Left forelimb (tissue), 1 donor: ENCODE data around the gene PLXNB3.

Experiments used
- DNase-seq: peaks from one replicate; pipeline ENCODE4 v3.0.0-alpha.2; 2018; ENCODE audit warnings: low spot score

Gene PLXNB3

DNA sequence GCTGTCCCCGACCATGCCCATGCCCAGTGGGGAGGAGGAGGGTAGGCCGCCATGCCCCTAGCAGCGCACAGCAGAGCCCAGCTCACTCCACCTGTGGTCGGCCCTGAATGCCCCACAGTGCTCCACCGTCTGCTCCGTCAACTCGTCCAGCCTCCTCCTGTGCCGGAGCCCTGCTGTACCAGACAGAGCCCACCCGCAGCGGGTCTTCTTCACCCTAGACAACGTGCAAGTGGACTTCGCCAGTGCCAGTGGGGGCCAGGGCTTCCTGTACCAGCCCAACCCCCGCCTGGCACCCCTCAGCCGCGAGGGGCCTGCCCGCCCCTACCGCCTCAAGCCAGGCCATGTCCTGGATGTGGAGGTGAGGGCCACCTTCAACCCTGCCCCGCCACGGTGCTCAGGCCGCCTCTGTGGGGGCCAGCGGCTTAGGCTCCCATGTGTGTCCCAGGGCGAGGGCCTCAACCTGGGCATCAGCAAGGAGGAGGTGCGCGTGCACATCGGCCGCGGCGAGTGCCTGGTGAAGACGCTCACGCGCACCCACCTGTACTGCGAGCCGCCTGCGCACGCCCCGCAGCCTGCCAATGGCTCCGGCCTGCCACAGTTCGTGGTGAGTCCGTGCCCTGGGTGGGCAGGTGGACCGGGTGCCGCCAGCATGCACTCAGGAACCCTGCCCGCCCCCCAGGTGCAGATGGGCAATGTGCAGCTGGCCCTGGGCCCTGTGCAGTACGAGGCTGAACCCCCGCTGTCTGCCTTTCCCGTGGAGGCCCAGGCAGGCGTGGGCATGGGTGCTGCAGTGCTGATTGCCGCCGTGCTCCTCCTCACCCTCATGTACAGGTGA lies 9.9 kb downstream of the PLXNB3 start:
- no peak for DNase-seq

DNA sequence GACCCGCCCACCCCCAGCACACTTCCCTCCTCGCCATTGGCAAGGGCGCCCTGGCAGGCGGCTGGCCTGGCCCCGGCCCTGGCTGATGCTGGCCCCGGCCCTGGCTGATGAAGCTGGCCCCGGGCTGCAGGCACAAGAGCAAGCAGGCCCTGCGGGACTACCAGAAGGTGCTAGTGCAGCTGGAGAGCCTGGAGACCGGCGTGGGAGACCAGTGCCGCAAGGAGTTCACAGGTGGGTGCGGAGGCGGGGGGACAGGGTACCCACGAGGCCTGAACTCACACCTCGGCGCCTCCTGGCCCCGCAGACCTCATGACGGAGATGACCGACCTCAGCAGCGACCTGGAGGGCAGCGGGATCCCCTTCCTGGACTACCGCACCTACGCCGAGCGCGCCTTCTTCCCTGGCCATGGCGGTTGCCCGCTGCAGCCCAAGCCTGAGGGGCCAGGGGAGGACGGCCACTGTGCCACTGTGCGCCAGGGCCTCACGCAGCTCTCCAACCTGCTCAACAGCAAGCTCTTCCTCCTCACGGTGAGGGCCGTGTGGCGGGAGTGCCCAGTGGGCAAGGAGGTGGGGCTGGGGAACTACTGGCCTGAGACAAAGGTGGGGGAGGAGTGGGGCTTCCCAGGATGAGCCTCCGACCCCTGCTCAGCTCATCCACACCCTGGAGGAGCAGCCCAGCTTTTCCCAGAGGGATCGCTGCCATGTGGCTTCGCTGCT lies 10.7 kb downstream of the PLXNB3 start:
- no peak for DNase-seq

DNA sequence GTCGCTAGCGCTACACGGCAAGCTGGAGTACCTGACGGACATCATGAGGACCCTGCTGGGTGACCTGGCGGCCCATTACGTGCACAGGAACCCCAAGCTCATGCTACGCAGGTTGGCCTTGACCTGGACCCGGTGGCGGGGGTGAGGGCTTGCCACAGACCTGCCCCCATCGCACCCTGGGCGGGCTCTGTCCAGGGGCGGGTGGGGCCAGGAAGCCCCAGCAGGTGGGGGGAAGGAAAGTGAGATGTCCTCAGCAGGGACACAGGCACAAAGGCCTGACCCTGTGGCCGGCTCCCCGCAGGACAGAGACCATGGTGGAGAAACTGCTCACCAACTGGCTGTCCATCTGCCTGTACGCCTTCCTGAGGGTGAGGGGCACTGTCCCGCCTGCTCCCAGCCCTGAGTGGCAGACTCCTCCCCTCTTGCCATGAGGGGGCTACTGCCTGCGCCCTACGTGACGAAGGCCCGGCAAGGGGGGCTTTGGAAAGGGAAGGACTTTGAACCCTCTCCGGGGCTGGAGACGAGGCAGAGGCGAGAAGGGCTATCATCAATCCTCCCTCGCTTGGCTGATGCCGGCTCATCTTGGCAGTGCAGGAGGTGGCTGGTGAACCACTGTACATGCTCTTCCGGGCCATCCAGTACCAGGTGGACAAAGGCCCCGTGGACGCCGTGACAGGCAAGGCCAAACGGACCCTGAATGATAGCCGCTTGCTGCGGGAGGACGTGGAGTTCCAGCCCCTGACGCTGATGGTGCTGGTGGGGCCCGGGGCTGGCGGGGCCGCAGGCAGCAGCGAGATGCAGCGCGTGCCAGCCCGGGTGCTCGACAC lies 11.5 kb downstream of the PLXNB3 start:
- DNase-seq = no peak

DNA sequence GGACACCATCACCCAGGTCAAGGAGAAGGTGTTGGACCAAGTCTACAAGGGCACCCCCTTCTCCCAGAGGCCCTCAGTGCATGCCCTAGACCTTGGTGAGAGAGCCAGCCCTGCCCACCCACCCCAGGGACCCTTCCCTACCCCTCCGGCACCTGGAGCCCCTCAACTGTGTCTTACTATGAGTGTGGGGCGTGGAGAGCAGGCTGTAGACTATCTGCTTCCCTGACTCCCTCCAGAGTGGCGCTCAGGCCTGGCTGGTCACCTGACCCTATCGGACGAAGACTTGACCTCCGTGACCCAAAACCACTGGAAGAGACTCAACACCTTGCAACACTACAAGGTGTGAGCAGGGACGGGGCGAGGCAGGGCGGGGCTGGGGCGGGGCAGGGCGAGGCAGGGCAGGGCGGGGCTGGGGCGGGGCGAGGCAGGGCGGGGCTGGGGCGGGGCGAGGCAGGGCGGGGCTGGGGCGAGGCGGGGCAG lies 12.1 kb downstream of the PLXNB3 start:
- no peak for DNase-seq

DNA sequence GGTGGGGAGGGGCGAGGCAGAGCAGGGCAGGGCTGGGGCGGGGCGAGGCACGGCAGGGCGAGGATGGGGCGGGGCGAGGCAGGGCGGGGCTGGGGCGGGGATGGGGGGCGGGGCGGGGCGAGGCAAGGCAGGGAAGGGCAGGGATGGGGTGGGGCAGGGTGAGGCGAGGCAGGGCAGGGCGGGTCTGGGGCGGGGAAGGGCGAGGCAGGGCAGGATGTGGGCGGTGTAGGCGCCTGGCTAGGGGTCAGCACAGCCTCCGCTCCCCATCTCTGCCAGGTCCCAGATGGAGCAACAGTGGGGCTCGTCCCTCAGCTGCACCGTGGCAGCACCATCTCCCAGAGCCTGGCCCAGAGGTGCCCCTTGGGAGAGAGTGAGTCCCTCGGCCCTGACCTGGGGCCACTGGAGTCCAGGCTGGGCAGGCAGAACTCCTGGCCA lies 12.6 kb downstream of the PLXNB3 start:
- DNase-seq = no peak

DNA sequence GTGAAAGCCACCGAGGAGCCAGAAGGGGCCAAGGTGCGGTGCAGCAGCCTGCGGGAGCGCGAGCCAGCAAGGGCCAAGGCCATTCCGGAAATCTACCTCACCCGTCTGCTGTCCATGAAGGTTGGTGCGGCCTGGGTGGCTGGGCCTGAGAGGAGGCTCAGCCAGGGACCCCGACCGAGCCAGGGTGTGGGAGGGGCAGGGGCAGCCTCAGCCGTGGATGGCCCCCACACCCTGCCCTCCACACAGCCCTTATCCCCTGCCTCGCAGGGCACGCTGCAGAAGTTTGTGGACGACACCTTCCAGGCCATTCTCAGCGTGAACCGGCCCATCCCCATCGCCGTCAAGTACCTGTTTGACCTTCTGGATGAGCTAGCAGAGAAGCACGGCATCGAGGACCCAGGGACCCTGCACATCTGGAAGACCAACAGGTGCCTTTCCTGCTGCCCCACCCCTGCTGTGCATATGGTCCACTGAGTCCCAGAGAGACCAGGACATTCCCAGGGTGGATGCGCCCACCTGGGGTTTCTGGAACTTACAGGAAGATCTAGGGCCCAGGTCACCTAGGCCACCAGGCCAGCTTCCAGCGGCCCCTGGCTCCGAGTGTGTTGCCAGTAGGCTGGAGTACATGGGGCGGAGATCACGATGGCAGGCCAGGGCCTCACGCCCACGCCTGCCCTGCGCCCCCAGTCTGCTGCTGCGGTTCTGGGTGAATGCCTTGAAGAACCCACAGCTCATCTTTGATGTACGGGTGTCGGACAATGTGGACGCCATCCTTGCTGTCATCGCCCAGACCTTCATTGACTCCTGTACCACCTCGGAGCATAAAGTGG lies 13.4 kb downstream of the PLXNB3 start:
- no peak for DNase-seq

DNA sequence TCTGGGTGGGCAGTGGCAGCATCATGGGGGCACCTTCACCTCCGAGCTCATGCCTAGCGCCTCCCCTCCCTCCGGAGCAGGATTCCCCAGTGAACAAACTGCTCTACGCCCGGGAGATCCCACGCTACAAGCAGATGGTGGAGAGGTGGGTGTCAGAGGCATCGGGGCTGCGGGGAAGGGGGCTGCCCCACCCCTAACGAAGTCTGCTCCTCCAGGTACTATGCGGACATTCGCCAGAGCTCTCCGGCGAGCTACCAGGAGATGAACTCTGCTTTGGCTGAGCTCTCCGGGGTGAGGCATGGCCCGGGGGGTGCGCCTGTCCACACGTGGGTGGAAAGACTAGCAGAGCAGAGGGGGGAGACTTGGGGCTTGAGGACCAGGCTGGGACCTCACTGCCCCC lies 14.1 kb downstream of the PLXNB3 start:
- DNase-seq = no peak

DNA sequence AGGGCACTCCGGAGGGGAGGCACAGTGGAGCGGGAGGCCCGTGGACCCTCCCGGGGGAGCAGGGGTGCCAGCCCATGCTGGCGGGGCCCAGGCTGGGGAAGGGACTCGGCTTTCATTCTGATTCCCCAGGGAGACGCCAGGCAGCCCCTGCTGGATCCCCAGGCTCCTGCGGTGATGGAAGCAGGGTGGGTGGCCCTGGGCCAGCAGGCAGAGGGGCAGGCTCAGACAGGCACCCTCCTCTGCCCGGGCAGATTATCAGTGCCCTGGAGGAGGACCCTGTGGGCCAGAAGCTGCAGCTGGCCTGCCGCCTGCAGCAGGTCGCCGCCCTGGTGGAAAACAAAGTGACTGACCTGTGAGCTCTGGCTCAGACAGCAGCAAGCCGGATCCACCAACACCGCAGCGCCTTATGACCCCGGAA lies 14.6 kb downstream of the PLXNB3 start:
- no peak for DNase-seq

DNA sequence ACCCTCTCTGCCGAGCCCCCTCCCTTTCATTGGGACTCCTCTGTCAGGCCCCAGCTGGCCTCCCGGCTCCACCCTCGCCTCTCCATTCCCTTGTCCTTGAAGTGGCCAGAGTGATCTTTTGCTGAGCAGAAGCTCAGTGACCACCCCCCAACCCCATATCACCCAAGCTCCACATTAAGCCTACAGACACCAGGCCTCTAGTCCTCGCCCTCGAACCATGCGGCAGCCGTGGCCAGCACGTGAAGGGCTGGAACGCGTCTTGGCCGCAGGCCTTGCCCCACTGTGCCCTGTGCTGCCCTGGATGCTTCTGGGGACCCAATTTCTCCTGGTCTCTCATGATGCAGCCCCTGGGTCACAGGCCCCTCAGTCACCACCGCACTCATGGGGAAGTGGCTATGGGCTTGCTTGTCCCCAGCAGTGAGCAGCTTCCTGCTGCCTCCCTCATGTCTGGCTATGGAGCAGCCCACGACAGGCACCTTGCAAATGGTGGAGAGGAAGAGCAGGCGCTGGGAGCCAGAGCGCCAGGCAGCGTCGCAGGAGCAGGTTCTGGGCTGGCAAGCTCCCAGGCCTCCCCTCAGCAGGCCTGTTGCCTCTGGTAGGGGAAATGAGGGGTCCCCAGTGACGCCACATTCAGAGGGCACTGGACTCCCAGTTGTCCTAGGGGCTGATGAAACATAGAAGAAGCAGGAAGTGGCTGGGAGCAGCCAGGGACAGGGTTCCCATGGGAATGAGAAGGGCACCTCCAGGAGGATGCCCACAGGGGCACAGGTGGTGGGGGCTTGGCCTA lies 16.0 kb downstream of the PLXNB3 start:
- DNase-seq = no peak

DNA sequence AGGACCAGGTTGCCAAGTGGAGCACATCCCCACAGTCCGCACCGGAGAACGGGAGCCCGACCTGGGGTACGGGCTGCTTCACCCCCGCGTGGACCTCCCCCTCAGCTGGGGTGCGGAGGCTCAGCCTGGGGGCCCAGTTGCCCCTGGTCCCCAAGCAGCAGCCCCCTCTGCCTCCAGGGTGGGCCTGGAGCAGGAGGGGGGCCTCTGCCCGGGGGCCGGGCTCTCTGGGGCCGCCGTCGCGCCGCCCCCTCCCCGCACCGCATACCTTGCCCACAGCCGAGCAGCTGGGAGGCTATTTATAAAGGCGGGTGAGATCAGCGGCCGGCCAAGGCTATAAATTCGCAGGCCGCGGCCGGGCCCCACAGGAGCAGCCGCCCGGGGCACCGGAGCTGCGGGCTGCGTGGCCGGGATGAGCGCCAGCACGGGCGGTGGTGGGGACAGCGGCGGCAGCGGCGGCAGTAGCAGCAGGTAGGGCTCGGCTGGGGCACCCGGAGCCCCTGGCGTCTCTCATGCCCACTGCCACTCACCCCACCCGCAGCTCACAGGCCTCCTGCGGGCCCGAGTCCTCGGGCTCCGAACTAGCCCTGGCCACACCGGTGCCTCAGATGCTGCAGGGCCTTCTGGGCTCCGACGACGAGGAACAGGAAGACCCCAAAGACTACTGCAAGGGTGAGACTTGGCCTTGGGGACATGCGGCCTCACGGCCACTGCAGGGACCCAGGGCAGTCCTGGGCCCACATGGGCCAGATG lies 16.8 kb downstream of the PLXNB3 start, which contains the start of gene SRPK3:
SRPK3 (plus strand) TSS at position 364 of the 750 bp plus-strand sequence; CDS start at position 410, 46 bp downstream.
- DNase-seq = no peak

DNA sequence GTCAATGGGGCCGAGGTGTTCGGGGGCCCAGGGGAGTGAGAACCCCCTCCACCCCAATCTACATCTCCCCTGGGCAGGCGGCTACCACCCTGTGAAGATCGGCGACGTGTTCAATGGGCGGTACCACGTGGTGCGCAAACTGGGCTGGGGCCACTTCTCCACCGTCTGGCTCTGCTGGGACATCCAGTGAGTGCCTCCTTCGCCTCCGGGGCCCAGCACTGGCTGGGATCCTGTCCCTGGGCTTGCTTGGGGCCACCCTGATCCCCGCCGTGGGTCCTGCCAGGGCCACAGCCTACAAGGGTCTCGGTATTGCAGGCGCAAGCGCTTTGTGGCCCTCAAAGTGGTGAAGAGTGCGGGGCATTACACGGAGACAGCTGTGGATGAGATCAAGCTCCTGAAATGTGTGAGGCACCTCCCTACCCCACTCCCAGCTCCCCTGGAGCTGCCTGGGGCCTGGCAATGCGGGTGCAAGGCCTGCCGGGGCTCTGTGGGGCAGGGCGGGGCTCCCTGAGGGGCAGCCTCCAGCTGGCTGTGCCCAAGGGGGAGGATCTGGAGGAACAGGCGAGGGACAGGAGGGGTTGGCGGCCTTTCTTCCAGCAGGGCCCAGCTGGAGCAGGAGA lies 17.5 kb downstream of the PLXNB3 start:
- no peak for DNase-seq

DNA sequence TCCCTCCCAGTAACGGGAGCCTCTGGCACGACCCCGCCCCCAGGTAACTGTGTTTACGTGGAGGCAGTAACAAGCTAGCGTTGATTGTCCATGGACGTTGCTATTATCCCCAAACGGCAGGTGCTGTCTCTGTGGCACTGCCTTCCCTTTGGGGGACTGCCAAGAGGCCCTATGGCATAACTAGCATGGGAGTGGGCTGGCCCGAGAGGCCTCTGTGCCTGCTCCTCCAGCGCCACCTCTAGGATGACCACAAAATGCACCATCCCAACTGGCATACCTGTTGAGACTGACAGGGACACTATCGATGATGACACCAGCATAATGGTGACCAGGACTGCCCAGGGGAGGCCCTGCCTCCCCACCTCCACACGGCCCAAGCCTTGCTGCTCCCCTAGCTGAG lies 18.3 kb downstream of the PLXNB3 start:
- DNase-seq = no peak

DNA sequence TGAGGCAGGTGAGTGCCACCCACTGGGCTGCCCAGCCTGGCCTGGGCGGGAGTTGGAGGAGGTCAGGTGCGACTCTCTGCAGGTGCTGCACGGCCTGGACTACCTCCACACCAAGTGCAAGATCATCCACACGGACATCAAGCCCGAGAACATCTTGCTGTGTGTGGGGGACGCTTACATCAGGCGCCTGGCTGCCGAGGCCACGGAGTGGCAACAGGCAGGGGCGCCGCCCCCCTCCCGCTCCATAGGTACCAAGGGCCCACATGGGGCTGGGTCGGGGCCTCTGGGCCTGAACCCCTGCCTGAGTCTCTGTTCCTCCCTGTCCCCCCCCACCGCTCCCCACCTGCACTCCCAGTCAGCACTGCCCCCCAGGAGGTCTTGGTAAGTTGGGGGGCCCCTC lies 18.8 kb downstream of the PLXNB3 start:
- DNase-seq = no peak

DNA sequence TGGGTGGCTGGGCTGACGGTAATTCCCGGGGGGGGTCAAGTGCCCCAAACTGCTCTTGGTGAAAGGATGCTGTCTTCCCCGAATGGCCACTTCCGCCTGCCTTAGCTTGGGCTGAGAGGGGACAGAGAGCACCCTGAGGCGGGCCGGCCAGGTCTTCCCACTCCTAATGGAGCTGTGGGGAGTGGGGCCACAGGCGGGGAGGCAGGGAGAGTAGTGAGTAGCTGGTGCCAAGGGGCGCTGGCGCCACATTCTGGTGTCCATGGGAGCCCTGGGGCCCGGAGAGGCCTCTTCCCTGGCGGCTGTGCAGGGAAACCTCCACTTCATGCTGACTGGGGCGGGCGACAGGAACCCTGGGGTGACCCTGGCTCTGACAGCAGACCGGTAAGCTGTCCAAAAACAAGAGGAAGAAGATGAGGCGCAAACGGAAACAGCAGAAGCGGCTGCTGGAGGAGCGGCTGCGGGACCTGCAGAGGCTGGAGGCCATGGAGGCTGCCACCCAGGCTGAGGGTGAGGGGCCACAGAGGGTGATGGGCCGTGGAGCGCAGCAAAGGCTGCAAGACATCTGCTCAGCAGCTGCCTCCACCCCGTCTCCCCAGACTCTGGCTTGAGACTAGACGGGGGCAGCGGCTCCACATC lies 19.4 kb downstream of the PLXNB3 start:
- DNase-seq = no peak

DNA sequence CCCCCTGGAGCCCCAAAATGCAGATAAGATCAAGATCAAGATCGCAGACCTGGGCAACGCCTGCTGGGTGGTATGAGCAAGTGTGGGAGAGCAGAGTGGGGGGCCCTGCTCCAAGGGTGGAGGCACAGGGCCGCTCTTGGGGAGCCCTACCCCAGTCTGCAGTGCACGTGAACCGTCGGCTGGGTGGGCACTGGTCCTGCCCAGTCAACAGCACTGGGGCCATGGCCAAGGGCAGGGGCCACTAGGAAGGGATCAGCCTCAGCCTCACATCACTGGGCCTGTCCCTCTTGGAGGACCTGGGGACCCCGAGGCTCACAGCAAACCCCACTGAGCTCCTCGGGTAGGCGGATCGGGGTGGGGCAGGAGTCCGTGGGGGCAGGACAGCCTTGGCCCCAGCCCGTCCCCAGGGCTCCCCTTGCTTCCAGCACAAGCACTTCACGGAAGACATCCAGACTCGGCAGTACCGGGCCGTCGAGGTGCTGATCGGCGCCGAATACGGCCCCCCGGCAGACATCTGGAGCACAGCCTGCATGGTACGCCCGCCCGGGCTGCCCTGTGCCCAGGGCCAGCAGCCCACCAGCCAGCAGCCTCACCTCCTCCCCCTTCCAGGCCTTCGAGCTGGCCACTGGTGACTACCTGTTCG lies 20.4 kb downstream of the PLXNB3 start:
- DNase-seq = no peak

DNA sequence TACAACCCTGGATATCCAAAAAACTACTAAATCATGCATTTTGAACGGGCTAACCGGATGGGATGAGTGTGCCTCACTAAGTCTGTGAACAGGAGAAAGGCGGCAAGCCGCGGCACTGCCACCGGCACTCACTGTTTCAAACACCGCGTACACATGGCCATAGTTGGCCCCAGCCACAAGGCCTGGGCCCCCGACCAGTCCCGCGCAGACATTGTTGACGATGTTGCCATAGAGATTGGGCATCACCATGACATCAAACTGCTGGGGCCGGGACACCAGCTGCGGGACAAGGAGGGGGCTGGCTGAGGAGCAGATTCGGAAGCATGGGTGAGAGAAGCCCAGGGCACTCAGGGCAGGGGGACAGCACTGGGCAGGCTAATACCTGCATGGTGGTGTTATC lies 22.6 kb downstream of the PLXNB3 start:
- no peak for DNase-seq

DNA sequence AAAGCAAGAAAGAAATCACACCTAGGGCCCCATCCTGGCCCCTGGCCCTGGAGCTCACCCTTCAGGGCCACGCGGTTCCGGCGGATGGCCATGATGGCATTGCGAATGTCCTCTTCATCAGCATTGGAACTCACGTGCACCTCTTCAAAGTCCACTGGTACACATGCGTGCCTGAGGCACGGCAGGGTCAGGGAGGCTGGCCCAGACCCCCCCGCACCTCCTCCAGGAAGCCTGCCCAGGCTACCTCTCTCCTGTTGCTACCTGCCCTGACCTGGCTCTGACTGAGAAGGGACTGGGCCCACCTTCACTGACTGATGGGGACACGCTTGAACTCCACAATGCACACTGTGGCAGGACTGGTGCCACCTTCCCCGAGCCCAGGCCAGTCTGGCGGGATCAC lies 25.6 kb downstream of the PLXNB3 start:
- no peak for DNase-seq

DNA sequence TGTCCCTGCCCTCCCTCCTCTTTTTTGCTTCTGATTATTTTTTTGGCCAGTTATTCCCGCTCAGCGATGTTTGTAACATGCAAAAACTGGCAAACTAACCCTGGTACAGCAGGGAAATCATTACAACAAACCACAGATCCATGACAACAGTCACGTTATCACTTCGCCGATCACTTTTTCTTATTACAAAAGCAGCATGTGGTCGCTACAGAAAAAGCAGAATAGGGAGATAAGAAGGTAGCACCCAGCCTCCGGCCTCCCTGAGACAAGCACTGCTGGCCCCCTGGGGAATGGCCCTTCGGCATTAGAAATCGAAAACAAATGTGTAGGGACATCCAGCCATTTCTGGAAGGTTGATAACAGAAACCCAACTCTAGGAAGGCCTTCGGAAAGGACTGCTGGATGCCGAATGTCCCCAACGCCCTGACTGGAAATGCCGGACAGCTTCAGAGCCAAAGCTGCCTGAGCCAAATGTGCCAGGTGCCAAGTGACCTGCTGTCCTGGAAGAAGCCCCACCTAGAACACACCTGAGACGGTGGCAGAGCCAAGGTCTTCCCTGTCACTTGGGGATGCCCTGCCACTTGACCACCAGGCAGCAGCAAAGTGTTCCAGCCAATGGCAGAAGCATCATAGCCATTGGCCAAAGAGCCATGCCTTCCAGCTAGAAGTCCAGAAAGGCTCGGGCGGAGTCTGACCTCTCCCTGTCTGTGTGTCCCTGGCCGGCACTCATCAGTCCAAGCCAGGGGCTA lies 27.2 kb downstream of the PLXNB3 start:
- no peak for DNase-seq
